Stromal cell of bone marrow (primary cell): ENCODE data around the gene CCND1.
"Not testable (repeated sequence)": the region's sequence is repeated elsewhere in the genome, so short reads cannot be mapped to it uniquely, and the experiment has no call there.

Experiments
- DNase-seq: peaks from one replicate; pipeline ENCODE4 v3.0.0-alpha.2; 2012; ENCODE audit warnings: low read depth

The CCND1 gene

GRCh38 chr11:69667619-69668604 is 27.0 kb downstream of the CCND1 start:
- no peak for DNase-seq

- DNase-seq = no peak
Observed at GRCh38 chr11:69669486-69669885, 28.5 kb downstream of the CCND1 start.

GRCh38 chr11:69670158-69670845 is 29.3 kb downstream of the CCND1 start:
- DNase-seq = peak; percentile 67

GRCh38 chr11:69671734-69672465 is 30.9 kb downstream of the CCND1 start:
- no peak for DNase-seq

- DNase-seq = peak; percentile 73
Observed at GRCh38 chr11:69674267-69674885, 33.4 kb downstream of the CCND1 start.

GRCh38 chr11:69674886-69675714 is 34.1 kb downstream of the CCND1 start, which contains the start of gene LTO1:
TSS of gene LTO1 (minus strand) at chr11:69675353. CDS start at chr11:69675239, 114 bp downstream.
- peak; percentile 91 for DNase-seq

GRCh38 chr11:69677749-69678148 is 36.8 kb downstream of the CCND1 start:
- DNase-seq = no peak

GRCh38 chr11:69680688-69681087 is 39.7 kb downstream of the CCND1 start:
- DNase-seq = no peak

GRCh38 chr11:69682221-69682620 is 41.3 kb downstream of the CCND1 start:
- no peak for DNase-seq

GRCh38 chr11:69682681-69683326 is 41.8 kb downstream of the CCND1 start:
- DNase-seq = no peak

- DNase-seq = no peak
Observed at GRCh38 chr11:69683764-69684333, 42.9 kb downstream of the CCND1 start.

- DNase-seq = no peak
Observed at GRCh38 chr11:69684651-69685050, 43.7 kb downstream of the CCND1 start.

GRCh38 chr11:69685348-69685747 is 44.4 kb downstream of the CCND1 start:
- no peak for DNase-seq

GRCh38 chr11:69686452-69686851 is 45.5 kb downstream of the CCND1 start:
- DNase-seq = no peak

GRCh38 chr11:69686856-69687255 is 45.9 kb downstream of the CCND1 start:
- no peak for DNase-seq

- DNase-seq = not testable (repeated sequence)
Observed at GRCh38 chr11:69687969-69688771, 47.2 kb downstream of the CCND1 start.

GRCh38 chr11:69689484-69690319 is 48.7 kb downstream of the CCND1 start:
- no peak for DNase-seq

GRCh38 chr11:69691463-69691862 is 50.5 kb downstream of the CCND1 start:
- no peak for DNase-seq
